ENCODE data around the gene MRPL34.

The MRPL34 gene

GRCh38 chr19:17347877-17348276 lies 42.2 kb downstream of the MRPL34 start:
- no peak for DNase-seq (ENCODE audit: low read depth in 1 of 2, low spot score in 1 of 2)
- no peak overlapping the region for H3K4me3 ChIP-seq (replicated peaks; ENCODE audit: insufficient read depth, low read length)
- no peak for TF ChIP-seq REST (IDR thresholded peaks at IDR 0.05; ENCODE audit: insufficient replicate concordance, low read depth)
- TF ChIP-seq GABPA (IDR thresholded peaks at IDR 0.05; ENCODE audit: low read depth), result no peak
- no peak for TF ChIP-seq POLR2AphosphoS5 (IDR thresholded peaks at IDR 0.05; ENCODE audit: low read depth)
- TF ChIP-seq SPI1 (IDR thresholded peaks at IDR 0.05; ENCODE audit: borderline replicate concordance, low read depth), result no peak
- TF ChIP-seq CTCF (IDR thresholded peaks at IDR 0.05; ENCODE audit: insufficient read depth, low read length), result no peak

GRCh38 chr19:17348700-17349099 lies 43.0 kb downstream of the MRPL34 start:
- Histone ChIP-seq H3K27ac (replicated peaks) (no peak overlapping the region), H3K27me3 (ENCODE audit: insufficient read depth, poor library complexity, severe bottlenecking) (peaks cover 22% of the 10 kb centered on the region), H3K4me3 (replicated peaks; ENCODE audit: insufficient read depth, low read length) (no peak overlapping the region)
- DNase-seq (ENCODE audit: low read depth in 1 of 2, low spot score in 1 of 2), result no peak
- TF ChIP-seq CTCF (IDR thresholded peaks at IDR 0.05; ENCODE audit: insufficient read depth, low read length) (no peak), GABPA (IDR thresholded peaks at IDR 0.05; ENCODE audit: low read depth) (no peak), SPI1 (IDR thresholded peaks at IDR 0.05; ENCODE audit: borderline replicate concordance, low read depth) (no peak), POLR2AphosphoS5 (IDR thresholded peaks at IDR 0.05; ENCODE audit: low read depth) (no peak), REST (IDR thresholded peaks at IDR 0.05; ENCODE audit: insufficient replicate concordance, low read depth) (no peak)

More at GRCh38 chr19:17347877-17348276, 42.2 kb downstream of the MRPL34 start:
- peaks cover 22% of the 10 kb centered on the region for H3K27me3 ChIP-seq (ENCODE audit: insufficient read depth, poor library complexity, severe bottlenecking)
- no peak overlapping the region for H3K27ac ChIP-seq (replicated peaks)

GRCh38 chr19:17351815-17352435 lies 46.3 kb downstream of the MRPL34 start:
- H3K4me3 ChIP-seq (replicated peaks; ENCODE audit: insufficient read depth, low read length), result no peak overlapping the region
- no peak for DNase-seq (ENCODE audit: low read depth in 1 of 2, low spot score in 1 of 2)
- H3K27ac ChIP-seq (replicated peaks), result no peak overlapping the region
- TF ChIP-seq SPI1 (IDR thresholded peaks at IDR 0.05; ENCODE audit: borderline replicate concordance, low read depth) (no peak), REST (IDR thresholded peaks at IDR 0.05; ENCODE audit: insufficient replicate concordance, low read depth) (no peak), GABPA (IDR thresholded peaks at IDR 0.05; ENCODE audit: low read depth) (no peak), POLR2AphosphoS5 (IDR thresholded peaks at IDR 0.05; ENCODE audit: low read depth) (no peak), CTCF (IDR thresholded peaks at IDR 0.05; ENCODE audit: insufficient read depth, low read length) (no peak)
- peaks cover 22% of the 10 kb centered on the region for H3K27me3 ChIP-seq (ENCODE audit: insufficient read depth, poor library complexity, severe bottlenecking)
